ENCODE data around the gene CCDC27. TPM values are rescaled to one million over a fixed set of nuclear protein-coding genes. Genes with fewer than 3 reads are reported as not detected.
A peak's percentile ranks its signal among the peaks of the same experiment; 100 is the strongest.

CCDC27 gene
- total RNA-seq (2021): not detected in 2 replicates
- Bru-seq, nascent RNA: not detected
- not detected for BruChase-seq, experiment 1, labeled RNA remaining after a 2-hour chase
- BruChase-seq, experiment 2, labeled RNA remaining after a 6-hour chase: percentile 5 among the genes with signal in this experiment
- long read RNA-seq: 0 reads

GRCh38 chr1:3752400-3752945, at the start of gene CCDC27:
Gene CCDC27 (plus strand): TSS chr1:3752450. CDS start chr1:3752482, 32 bp downstream.
- CTCF ChIA-PET: no interaction called here
- no TSS peak for BruUV-seq (replicated peaks)

GRCh38 chr1:3702528-3702927, 49.7 kb upstream of the CCDC27 start:
- H4K20me1 ChIP-seq (ENCODE audit: insufficient read depth): no peaks in the 10 kb centered on the region
- H3K9me3 ChIP-seq (ENCODE audit: insufficient read depth, low read depth): no peaks in the 10 kb centered on the region
- CTCF ChIA-PET: no interaction called here
- H3K36me3 ChIP-seq (ENCODE audit: low read depth): no peaks in the 10 kb centered on the region
- BruUV-seq (replicated peaks): no TSS peak
- TF ChIP-seq CTCF (conservative IDR thresholded peaks at IDR 0.05): no peak
- POLR2A ChIA-PET (ENCODE audit: unreplicated experiment): interaction anchor here (0.5 kb wide), 1 partner anchor 1712 kb away, joined by 37 read pairs; no protein-coding TSS in a partner anchor
- no peak overlapping the region for H3K4me3 ChIP-seq
- DNase-seq: no peak
- no peak overlapping the region for H2AFZ ChIP-seq
- peaks cover 34% of the 10 kb centered on the region for H3K27me3 ChIP-seq (ENCODE audit: insufficient read depth, low read depth)
- H3K79me2 ChIP-seq (ENCODE audit: low read depth): no peaks in the 10 kb centered on the region
- intact Hi-C loops (cut with micrococcal nuclease; ENCODE audit: unreplicated experiment): loop anchor here (5.0 kb wide), 1 partner anchor 75 kb away; the partner anchor contains the start of gene TPRG1L
- no peaks in the 10 kb centered on the region for H3K9me2 ChIP-seq (ENCODE audit: insufficient read depth)
- H3K4me2 ChIP-seq: no peak overlapping the region
- no peak overlapping the region for H3K27ac ChIP-seq
- H3F3A ChIP-seq (ENCODE audit: insufficient read depth, low read depth): peaks cover 15% of the 10 kb centered on the region
- peaks cover 32% of the 10 kb centered on the region for H3K4me1 ChIP-seq (replicated peaks; ENCODE audit: insufficient read depth)

More at GRCh38 chr1:3752400-3752945, at the start of gene CCDC27:
- peaks cover 7% of the 10 kb centered on the region for H3K4me1 ChIP-seq (replicated peaks; ENCODE audit: insufficient read depth)
- H3K4me3 ChIP-seq: no peak within 1 kb of the TSS
- no peak within 1 kb of the TSS for H2AFZ ChIP-seq
- H4K20me1 ChIP-seq (ENCODE audit: insufficient read depth): no peaks in the 10 kb centered on the region
- H3K27me3 ChIP-seq (ENCODE audit: insufficient read depth, low read depth): peaks cover 84% of the 10 kb centered on the region
- no peak for DNase-seq
- H3K36me3 ChIP-seq (ENCODE audit: low read depth): no peaks in the 10 kb centered on the region
- H3K9me2 ChIP-seq (ENCODE audit: insufficient read depth): no peaks in the 10 kb centered on the region
- no peaks in the 10 kb centered on the region for H3K9me3 ChIP-seq (ENCODE audit: insufficient read depth, low read depth)
- TF ChIP-seq CTCF (conservative IDR thresholded peaks at IDR 0.05) (no peak), EZH2 (IDR thresholded peaks at IDR 0.05; ENCODE audit: low read depth) (no peak)
- no peak within 1 kb of the TSS for H3K27ac ChIP-seq
- no peak within 1 kb of the TSS for H3K4me2 ChIP-seq
- intact Hi-C loops (cut with micrococcal nuclease; ENCODE audit: unreplicated experiment): no loop called here
- H3K79me2 ChIP-seq (ENCODE audit: low read depth): no peaks in the 10 kb centered on the region
- H3F3A ChIP-seq (ENCODE audit: insufficient read depth, low read depth): no peaks in the 10 kb centered on the region
- POLR2A ChIA-PET (ENCODE audit: unreplicated experiment): no interaction called here

GRCh38 chr1:3702990-3703728, 49.1 kb upstream of the CCDC27 start:
- TF ChIP-seq CTCF (conservative IDR thresholded peaks at IDR 0.05) (no peak), EZH2 (IDR thresholded peaks at IDR 0.05; ENCODE audit: low read depth) (no peak)
- Histone ChIP-seq H3K79me2 (ENCODE audit: low read depth) (no peaks in the 10 kb centered on the region), H3K27me3 (ENCODE audit: insufficient read depth, low read depth) (peaks cover 28% of the 10 kb centered on the region), H3K9me2 (ENCODE audit: insufficient read depth) (no peaks in the 10 kb centered on the region), H3K4me2 (peak overlapping the region; percentile 69), H3K36me3 (ENCODE audit: low read depth) (no peaks in the 10 kb centered on the region), H4K20me1 (ENCODE audit: insufficient read depth) (peaks cover 2% of the 10 kb centered on the region; the same call in 1 of the 2 replicates), H3K9me3 (ENCODE audit: insufficient read depth, low read depth) (no peaks in the 10 kb centered on the region), H3K4me1 (replicated peaks; ENCODE audit: insufficient read depth) (peaks cover 38% of the 10 kb centered on the region), H3K4me3 (no peak overlapping the region), H2AFZ (no peak overlapping the region), H3F3A (ENCODE audit: insufficient read depth, low read depth) (peaks cover 15% of the 10 kb centered on the region), H3K27ac (no peak overlapping the region)
- ChIA-PET POLR2A (ENCODE audit: unreplicated experiment) (no interaction called here), CTCF (no interaction called here)
- peak in 1 of 2 experiments; percentile 72 for DNase-seq
- no TSS peak for BruUV-seq (replicated peaks)
- intact Hi-C loops (cut with micrococcal nuclease; ENCODE audit: unreplicated experiment): loop anchor here (5.0 kb wide), 1 partner anchor 76 kb away; the partner anchor contains the start of gene TPRG1L

Measured in PC-9 (cell line).